ENCODE measurements around the gene GCHFR.
A peak's percentile ranks its signal among the peaks of the same experiment; 100 is the strongest.

The GCHFR gene

GRCh38 chr15:40763801-40764628 is at the start of gene GCHFR:
GCHFR (plus strand) TSS chr15:40764068; CDS start chr15:40764181, 113 bp downstream.
- peak; percentile 40 to 46 (median 45) for DNase-seq (ENCODE audit: low read depth in 2 of 3, low spot score in 2 of 3)

DNA sequence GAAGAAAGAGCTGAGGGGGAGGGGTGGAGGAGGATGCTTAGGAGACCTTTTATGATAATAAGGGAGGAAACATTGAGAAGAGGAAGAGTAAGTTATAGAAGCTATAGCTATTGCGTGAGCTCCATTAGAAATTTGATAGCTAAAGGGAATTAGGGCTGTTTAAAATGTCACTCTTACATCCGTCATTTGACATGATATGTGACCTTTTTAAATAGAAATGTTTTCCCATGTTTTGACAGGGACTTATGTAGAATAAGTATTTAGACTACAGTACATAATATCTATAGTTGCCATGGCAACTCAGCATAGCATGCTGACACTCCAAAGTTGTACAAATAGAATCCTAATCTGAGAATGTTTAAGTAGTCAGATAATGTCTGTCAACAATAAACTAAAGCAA is 49.7 kb upstream of the GCHFR start:
- no peak for DNase-seq (ENCODE audit: low read depth in 2 of 3, low spot score in 2 of 3)

GRCh38 chr15:40716165-40716564 is 47.7 kb upstream of the GCHFR start:
- no peak for DNase-seq (ENCODE audit: low read depth in 2 of 3, low spot score in 2 of 3)

DNA sequence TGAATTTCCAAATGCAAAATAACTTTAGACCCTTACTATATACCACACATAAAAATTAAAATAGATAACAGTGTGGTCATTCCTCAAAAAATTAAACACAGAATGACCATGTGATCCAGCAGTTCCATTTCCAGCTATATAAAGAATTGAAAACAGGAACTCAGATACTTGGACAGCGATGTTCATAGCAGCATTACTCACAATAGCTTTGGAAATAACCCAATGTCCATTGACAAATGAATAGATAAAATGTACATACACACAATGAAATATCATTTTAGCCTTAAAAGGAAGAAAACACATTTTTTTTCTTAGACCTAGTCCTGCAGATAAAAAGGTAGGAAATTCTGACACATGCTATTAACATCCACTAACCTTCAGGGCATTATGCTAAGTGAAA is 42.2 kb upstream of the GCHFR start:
- DNase-seq (ENCODE audit: low read depth in 2 of 3, low spot score in 2 of 3) = no peak

DNA sequence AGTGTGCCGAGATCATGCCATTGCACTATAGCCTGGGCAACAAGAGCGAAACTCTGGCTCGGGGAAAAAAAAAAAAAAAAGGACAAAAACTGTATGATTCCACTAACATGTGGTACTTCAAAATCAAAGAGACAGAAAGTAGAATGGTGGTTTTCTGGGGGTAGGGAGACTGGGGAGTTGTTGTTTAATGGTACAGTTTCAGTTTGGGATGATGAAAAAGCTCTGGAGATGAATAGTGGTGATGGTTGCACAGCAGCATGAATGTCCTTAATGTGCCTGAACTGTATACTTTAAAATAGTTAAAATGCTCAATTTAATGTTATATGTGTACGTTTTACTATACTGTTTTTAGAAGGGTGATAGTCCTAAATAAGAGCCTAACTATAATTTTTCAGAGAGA is 41.5 kb upstream of the GCHFR start:
- no peak for DNase-seq (ENCODE audit: low read depth in 2 of 3, low spot score in 2 of 3)

DNA sequence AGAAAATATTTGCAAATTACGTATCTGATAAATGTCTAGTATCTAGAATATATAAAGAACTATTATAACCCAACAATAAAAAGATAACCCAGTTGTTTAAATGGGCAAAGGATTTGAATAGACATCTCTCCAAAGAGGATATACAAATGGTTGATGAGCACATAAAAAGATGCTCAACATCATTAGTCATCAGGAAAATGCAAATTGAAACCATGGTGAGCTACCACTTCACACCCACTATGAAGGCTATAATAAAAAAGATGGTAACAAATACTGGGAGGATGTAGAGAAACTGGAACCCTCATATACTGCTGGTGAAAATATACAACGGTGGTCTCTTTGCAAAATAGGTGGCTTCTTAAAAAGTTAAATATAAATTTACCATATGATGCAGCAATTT is 40.9 kb upstream of the GCHFR start:
- no peak for DNase-seq (ENCODE audit: low read depth in 2 of 3, low spot score in 2 of 3)

DNA sequence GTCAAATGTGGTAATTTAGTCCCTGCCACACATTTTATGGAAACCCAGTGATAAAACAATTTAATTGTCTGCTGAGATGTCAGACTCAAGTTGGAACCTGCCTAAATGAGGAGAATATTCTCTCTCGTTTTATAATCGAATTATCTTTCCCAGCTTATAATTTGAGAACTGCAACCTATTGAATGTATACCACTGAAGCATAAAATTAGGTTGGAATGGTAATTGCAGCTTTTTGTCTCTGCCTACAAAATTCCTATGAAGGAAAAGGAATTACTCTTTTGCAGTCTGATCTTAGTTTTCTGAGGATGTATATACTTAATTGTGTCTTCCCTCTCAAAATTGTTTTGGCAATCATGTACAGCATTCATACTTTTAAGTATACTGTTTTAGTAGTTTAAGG is 39.9 kb upstream of the GCHFR start:
- no peak for DNase-seq (ENCODE audit: low read depth in 2 of 3, low spot score in 2 of 3)

DNA sequence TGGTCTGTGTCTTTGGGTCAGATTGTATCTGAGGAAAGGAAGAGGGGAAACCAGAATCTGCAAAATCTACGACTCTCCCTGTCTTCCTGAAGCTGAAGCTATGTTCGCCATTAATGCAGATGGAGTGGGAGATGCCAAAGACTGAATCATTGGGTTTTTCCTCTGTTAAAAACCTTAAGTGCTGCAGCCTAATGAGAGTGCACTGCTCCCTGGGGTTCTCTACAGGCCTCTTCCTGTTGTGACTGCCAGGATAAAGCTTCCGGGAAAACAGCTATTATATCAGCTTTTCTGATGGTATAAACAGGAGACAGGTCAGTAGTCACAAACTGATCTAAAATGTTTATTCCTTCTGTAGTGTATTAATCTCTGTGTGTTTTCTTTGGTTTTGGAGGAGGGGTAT is 32.8 kb upstream of the GCHFR start:
- DNase-seq (ENCODE audit: low read depth in 2 of 3, low spot score in 2 of 3) = no peak

DNA sequence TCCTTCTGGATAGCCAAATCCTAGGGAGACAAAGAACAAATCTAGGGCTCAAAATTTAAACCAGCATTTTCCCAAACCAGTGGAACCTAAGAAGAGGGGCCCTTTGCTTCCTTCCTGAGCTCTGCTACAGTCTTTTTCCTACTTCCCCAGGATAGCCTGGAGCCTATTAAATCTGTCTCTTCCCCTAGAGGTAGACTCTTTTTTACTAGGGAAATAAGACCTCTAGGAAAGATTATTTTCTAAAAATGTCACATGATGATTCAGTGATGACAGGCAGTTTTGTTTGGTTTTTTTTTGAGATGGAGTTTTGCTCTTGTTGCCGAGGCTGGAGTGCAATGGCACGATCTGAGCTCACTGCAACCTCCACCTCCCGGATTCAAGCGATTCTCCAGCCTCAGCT is 27.3 kb upstream of the GCHFR start:
- no peak for DNase-seq (ENCODE audit: low read depth in 2 of 3, low spot score in 2 of 3)

GRCh38 chr15:40737048-40737447 is 26.8 kb upstream of the GCHFR start:
- no peak for DNase-seq (ENCODE audit: low read depth in 2 of 3, low spot score in 2 of 3)

GRCh38 chr15:40739047-40739446 is 24.8 kb upstream of the GCHFR start:
- DNase-seq (ENCODE audit: low read depth in 2 of 3, low spot score in 2 of 3) = no peak

GRCh38 chr15:40739854-40740253 is 24.0 kb upstream of the GCHFR start:
- DNase-seq (ENCODE audit: low read depth in 2 of 3, low spot score in 2 of 3) = no peak

DNA sequence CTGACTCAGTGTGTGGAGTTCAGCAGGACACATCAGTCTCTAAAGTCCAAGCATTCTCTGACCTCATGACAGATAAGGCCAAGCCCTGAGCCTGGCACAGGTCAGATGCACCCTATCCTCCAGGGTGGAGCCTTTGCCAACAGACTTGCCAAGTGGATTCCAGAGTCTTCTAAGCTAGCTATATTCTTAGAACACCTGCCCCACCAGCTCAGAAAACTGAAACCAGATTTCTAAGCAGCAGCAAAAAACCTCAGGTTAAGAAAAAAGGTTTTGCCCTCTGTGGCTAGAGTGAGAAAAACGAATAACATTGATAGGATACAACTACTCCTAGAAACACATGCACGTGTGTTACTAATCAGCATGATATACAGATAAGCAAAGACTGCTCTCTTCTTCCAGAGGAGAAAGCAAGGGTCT is 20.4 kb upstream of the GCHFR start:
- no peak for DNase-seq (ENCODE audit: low read depth in 2 of 3, low spot score in 2 of 3)

- peak in 2 of 3 experiments; percentile 24 to 44 for DNase-seq (ENCODE audit: low read depth in 2 of 3, low spot score in 2 of 3)
Observed at GRCh38 chr15:40743921-40744814, 19.7 kb upstream of the GCHFR start.

DNA sequence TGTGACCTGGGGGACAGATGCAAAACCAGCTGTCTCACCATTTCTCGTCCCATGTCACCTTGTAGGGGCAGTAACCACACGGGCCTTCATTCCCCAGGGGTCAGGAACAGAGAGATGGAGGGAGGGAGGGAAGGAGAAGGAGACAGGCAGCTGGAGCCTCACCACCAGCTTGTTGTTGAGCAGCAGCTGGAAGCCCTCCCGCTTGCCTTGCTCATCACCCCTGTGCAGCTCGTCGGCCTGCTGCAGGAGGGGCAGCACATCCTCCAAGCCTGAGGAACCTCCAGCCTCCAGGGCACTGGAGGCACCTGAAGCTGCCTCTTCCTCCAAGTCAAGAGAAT is 19.1 kb upstream of the GCHFR start:
- DNase-seq (ENCODE audit: low read depth in 2 of 3, low spot score in 2 of 3) = no peak

- DNase-seq (ENCODE audit: low read depth in 2 of 3, low spot score in 2 of 3) = no peak
Observed at GRCh38 chr15:40746916-40747418, 16.9 kb upstream of the GCHFR start.

DNA sequence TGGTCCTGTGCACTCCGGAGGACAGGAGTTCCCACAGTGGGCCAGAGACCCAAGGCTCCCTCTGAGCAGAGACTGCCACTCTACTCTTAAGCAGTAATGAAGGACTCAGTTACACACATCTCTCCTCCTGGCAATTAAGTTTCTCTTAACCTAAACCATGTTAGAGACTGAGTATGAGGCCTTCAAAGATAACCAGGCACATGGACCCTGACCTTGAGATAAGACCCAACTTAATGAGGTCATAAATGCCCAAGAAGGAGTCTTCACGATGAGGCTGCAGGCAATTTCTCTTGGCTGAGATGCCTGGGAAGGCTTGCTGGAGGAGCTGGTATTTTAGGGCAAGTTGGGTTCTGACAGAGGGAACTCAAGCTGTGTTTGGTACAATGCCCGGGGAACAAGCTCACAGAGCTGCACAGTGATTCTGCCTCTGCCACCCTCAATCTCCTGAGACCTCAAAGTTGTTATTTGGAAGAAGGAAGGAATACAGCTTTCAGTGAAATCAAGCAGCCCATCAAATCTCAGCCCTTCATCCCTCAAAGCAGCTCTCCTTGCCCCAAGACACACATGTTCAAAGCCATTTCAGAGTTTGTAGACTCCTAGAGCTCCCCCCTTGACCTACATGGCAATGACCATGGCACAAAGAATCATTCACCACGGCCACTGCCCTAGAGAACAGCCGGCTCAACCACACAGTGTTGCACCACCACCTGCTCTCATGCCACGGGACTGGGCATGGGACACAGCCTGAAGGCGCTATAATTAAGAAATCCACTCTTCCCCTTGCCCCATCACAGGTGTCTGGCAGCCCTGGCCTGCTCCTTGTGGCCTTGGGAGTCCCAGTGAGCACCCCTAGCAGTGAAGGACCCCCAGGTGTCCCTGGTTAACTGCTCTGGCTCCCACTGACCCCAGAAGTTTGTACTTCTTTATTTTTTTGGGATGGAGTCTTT is 15.9 kb upstream of the GCHFR start:
- DNase-seq (ENCODE audit: low read depth in 2 of 3, low spot score in 2 of 3) = no peak

DNA sequence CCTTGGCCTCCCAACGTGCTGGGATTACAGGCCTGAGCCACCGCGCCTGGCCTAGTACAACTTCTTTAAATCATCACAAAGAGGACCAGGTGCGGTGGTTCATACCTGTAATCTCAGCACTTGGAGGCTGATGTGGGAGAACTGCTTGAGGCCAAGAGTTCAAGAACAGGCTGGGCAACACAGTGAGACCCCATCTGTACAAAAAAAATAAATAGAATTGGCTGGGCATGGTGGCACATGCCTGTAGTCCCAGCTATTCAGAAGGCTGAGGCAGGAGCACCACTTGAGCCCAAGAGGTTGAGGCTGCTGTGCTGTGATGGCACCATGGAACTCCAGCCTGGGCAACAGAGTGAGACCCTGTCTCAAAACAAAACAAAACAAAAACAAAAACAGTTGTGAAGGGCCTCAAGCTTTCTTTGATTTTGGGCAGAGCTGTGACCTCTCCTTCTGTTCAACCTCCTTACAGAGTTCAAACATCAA is 14.7 kb upstream of the GCHFR start:
- no peak for DNase-seq (ENCODE audit: low read depth in 2 of 3, low spot score in 2 of 3)

DNA sequence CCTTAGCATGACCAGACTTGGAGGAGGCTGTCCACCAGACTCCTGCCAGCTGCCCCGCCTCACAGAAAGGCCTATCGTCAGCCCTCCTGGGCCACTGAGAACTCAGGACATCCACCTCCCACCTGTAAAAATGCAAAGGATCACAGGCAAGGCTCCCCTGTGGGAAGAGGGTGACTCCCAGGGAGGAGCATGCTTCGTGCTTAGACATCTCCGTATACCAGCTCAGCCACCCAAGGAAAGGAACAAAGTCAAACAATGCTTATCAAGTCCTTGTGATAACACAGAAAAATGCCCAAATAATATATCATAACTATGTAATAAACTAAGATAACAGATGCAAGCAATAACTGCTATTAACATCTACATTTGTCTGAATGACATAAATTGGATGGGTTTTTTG is 13.0 kb upstream of the GCHFR start:
- DNase-seq (ENCODE audit: low read depth in 2 of 3, low spot score in 2 of 3) = no peak

DNA sequence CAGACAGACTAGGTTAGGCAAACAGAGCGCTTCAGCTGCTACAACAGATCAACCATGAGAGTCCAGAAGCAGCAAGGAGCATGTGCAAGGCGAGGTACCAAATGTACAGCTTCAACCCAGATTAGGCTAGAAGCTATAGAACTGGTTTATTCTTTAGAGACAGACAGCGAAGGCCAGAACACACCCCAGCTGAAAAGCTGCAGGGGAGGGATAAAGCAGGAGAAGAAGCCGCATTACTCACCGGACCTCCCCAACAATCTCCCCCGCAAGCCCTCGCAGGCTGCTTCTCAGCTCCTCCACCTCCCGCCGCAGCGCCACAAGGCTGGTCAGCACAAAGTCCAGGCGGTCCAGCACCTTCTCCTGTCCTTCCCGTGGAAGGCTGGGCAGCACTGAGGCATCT is 12.1 kb upstream of the GCHFR start:
- no peak for DNase-seq (ENCODE audit: low read depth in 2 of 3, low spot score in 2 of 3)

DNA sequence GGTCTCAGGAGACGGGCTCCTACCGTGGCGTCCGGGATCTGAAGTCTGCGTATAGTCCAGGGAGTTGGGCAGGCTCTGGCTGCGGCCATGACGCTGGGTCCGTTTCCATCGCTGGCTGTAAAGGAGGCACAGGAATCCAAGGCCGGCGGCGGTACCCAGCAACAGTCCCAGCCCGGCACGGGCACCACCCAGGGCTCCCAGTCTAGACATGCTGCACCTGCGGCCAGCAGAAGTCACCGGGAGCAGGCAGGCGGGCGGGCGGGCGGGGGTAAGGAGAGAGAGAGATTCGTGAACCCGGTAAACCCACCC is 9.3 kb upstream of the GCHFR start:
- DNase-seq (ENCODE audit: low read depth in 2 of 3, low spot score in 2 of 3) = no peak

All from activated CD8-positive, alpha-beta memory T cell treated with anti-CD3 and anti-CD28 coated beads for 48 hours (primary cell).